GM12864 (cell line): ENCODE measurements around the gene OR52K1.

Experiments used
- DNase-seq: peaks from one replicate; pipeline ENCODE4 v3.0.0-alpha.2; 2011; ENCODE audit warnings: low read depth
- H3K4me3 ChIP-seq: 2 replicates; pipeline ENCODE4 v1.5.1; 2011; ENCODE audit warnings: mild to moderate bottlenecking, low read depth, low read length, control low read depth
- TF ChIP-seq, protein P1 (sequence below): IDR thresholded peaks from 2 replicates; pipeline ENCODE4 v1.5.1; 2011; ENCODE audit warnings: low read depth, mild to moderate bottlenecking, moderate library complexity, low read length, control low read depth, inconsistent platforms; ENCODE audit errors: missing control alignments

OR52K1 gene

DNA sequence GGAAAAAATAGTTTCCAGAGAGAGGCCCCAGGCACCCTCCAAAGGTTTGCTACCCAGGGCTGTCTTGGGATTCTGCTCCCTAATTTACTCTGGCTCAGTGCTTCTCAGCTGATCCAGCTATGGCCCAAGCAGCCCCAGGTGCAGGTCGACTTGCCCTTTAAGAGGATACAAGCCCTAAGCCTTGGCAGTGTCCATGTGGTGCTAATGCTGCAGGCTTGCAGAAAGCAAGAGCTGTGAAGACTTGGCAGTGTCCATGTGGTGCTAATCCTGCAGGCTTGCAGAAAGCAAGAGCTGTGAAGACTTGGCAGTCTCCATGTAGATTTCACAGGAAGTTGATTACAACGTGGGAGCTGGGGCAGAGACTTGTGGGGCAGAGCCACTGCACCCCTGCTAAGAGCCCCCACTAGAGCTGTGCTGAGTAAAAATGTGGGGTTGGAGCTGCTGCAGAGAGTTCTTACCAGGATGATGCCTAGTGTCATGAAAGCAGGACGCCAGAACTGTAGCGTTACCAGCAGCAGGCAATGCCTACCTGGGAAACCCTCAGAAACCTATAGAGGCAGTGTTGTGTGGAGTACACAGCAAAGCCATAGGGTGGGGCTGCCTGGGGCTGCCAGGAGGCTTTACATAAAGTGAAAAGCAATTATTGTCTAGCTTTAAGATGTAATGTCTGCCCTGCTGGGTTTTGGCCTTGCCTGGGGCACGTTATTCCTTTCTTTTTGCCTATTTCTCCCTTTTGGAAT, 16.1 kb upstream of the OR52K1 start:
- TF ChIP-seq, protein P1, sequence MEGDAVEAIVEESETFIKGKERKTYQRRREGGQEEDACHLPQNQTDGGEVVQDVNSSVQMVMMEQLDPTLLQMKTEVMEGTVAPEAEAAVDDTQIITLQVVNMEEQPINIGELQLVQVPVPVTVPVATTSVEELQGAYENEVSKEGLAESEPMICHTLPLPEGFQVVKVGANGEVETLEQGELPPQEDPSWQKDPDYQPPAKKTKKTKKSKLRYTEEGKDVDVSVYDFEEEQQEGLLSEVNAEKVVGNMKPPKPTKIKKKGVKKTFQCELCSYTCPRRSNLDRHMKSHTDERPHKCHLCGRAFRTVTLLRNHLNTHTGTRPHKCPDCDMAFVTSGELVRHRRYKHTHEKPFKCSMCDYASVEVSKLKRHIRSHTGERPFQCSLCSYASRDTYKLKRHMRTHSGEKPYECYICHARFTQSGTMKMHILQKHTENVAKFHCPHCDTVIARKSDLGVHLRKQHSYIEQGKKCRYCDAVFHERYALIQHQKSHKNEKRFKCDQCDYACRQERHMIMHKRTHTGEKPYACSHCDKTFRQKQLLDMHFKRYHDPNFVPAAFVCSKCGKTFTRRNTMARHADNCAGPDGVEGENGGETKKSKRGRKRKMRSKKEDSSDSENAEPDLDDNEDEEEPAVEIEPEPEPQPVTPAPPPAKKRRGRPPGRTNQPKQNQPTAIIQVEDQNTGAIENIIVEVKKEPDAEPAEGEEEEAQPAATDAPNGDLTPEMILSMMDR, result no peak
- DNase-seq, result no peak
- no peak overlapping the region for H3K4me3 ChIP-seq

DNA sequence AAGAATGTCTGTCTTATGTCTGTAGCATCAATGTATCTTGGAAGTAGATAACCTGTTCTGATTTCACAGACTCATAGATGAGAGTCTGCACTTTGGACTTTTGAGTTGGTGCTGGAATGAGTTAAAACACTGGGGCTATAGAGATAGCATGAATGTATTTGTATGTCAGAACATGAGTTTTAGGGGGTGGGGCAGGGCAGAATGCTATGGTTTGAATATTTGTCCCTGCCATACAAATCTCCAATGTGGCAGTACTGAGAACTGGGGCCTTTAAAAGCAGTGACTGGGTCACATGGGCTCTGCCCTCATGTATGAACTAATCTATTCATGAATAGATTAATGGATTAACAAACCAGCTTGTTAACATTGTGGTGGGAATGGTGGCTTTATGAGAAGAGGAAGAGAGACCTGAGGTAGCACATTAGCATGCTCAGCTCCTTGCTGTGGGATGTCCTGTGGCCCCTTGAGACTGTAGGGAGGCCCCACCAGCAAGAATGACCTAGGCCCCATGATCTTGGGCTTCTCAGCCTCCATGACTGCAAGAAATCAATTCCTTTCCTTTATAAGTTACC, 15.5 kb upstream of the OR52K1 start:
- no peak overlapping the region for H3K4me3 ChIP-seq
- no peak for DNase-seq
- TF ChIP-seq, protein P1, result no peak

DNA sequence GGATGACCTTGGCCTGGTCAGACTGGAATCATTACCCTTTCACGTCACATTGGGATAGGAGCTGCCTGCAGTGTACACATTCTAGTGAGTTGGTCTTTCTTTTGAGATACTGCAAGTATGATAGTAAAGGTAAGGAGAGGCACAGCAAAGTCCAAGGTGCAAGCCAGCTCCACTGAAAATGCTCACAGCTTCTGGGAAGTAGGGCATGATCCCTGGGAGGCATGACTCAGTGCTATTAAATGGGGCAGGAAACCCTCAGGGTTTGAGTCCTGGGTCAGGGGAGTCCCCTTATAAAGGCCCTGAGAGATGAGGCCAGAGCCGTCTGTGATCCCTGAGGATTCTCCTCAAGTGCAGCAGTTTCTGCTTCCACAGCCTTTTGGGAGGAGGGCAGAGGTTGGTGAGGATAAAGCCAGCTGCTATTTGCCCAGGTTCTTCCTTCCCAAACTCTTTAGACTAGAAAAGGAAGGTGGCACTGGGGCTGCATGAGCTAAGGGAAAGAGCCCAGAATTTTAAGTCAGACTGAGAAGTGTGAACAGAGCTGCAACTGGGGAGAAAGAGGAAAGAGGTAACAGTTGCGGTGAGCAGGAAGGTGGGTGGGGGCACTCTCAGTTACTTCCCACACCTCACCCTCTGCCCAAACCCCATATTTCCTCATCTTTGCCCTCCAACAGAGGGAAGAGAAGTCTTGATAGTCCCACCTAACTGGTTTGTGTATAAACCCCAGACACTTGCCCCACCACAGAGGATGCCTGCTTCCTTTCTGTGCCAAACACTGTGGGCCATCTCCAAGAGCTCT, 14.4 kb upstream of the OR52K1 start:
- no peak overlapping the region for H3K4me3 ChIP-seq
- TF ChIP-seq, protein P1, result no peak
- DNase-seq, result no peak

DNA sequence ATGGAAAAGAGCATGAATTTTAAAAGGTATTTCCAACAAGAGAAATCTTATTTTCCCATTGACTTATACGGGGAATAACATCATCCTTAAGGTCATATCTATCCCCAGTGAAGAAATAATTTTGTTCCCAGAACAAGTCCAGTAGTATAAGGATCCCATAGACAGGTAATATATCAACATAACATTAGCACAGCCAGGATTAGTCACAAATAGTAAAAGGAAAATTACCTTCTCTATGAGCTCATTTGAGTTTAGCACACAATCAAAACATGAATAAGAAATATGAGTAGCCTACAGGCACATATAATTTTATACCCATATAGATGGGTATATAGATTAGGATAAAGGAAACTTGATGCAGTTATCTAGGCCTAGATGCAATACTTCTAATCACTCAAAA, 2.8 kb upstream of the OR52K1 start:
- TF ChIP-seq, protein P1, result no peak
- H3K4me3 ChIP-seq, result no peak overlapping the region
- no peak for DNase-seq

DNA sequence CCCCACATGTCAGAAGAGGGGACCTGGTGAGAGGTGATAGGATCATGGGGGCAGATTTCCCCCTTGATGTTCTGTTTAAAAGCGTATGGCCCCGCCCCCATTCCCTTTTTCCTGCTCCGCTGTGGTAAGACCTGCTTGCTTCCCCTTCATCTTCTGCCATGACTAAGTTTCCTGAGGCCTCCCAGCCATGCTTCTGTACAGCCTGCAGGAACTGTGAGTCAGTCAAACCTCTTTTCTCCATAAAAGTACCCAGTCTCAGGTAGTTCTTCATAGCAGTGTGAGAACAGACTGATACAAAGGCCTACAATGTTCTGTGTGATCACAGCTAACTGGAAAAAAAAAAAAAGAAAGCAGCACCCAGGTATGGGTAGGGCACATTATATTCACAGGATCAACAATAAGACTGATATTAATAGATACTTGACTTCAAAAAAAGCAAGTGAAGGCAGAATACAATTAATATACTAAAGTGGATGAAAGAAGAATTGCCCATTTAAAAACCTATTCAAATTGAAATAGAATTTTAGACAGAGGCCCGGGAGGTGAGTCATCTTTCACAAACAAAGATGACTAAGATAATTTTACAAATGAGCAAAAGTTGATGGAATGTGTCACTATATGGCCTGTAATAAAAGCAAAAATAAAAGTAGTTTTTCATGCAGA, 1.7 kb upstream of the OR52K1 start:
- no peak for DNase-seq
- TF ChIP-seq, protein P1, result no peak
- no peak overlapping the region for H3K4me3 ChIP-seq

DNA sequence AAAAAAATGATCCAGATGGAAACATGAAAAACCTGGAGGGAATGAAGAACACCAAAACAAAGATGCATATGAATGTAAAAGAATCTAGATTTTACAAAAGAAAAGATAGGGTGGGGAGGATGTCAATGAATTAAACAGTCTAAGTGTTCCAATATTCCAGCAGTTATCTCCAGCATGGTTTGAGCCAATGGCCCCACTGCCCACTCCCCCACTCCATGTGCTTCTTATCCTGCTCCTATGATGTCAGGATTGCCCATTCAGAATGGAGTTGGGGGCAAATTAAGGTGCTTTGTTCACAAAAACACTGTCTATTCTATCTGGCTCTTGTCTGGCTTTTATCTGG, 1.2 kb upstream of the OR52K1 start:
- TF ChIP-seq, protein P1, result no peak
- no peak overlapping the region for H3K4me3 ChIP-seq
- no peak for DNase-seq
